Testis (tissue), 2 donors: Measurements from ENCODE around the gene DCAF12.

ENCODE experiments used
- CTCF ChIP-seq, 3 experiments: fragments of 450-650 bp in 2 of 3; fragments of 200-600 bp in 1 of 3; sonication (generic) in 1 of 3; IDR thresholded peaks; one replicate each; pipeline ENCODE4 v1.5.1; 2016 to 2019; ENCODE audit warnings: antibody characterized with exemption in 3 of 3, mild to moderate bottlenecking in 2 of 3, moderate library complexity in 1 of 3
- POLR2A ChIP-seq: fragments of 450-650 bp; IDR thresholded peaks from one replicate; pipeline ENCODE4 v1.6.1; 2017; ENCODE audit warnings: antibody characterized with exemption, mild to moderate bottlenecking, moderate library complexity

GRCh38 chr9:34079181-34079580, 47.3 kb downstream of the DCAF12 start:
- no peak for TF ChIP-seq CTCF (IDR thresholded peaks at IDR 0.05)
- TF ChIP-seq POLR2A = no peak
